ENCODE data around the gene DDX43. TPM values are rescaled to one million over a fixed set of nuclear protein-coding genes. Genes with fewer than 3 reads are reported as not detected.
A peak's percentile ranks its signal among the peaks of the same experiment; 100 is the strongest.

DDX43 gene
- total RNA-seq, 1 donor, result 0.54 TPM

Small RNAs within 50 kb of the gene (small RNA-seq; reads per million reads assigned to genes)
- gene RNU6-975P (not detected), gene RPL39P3 (1.0 reads per million, percentile 34 among the genes with 10 or more reads in this experiment)

Other genes with a start within 250 kb of the DDX43 start
- not detected for gene KHDC1L, start 169.3 kb upstream of the DDX43 start, total RNA-seq
- gene KHDC1, start 131.6 kb upstream of the DDX43 start, total RNA-seq, result 3.0 TPM
- not detected for gene DPPA5, start 40.6 kb upstream of the DDX43 start, total RNA-seq
- gene KHDC3L, start 32.2 kb upstream of the DDX43 start, total RNA-seq, result not detected
- gene OOEP, start 24.9 kb upstream of the DDX43 start, total RNA-seq, result 0.27 TPM
- gene CGAS, start 57.5 kb downstream of the DDX43 start, total RNA-seq, result 8.3 TPM
- 31.8 TPM for gene MTO1, start 66.9 kb downstream of the DDX43 start, total RNA-seq
- 27,910 TPM for gene EEF1A1, start 126.2 kb downstream of the DDX43 start, total RNA-seq

Measured in hematopoietic multipotent progenitor cell (in vitro differentiated cells).